ENCODE measurements around the gene COL21A1. TPM values are rescaled to one million over a fixed set of nuclear protein-coding genes. Genes with fewer than 3 reads are reported as not detected.

COL21A1 gene
- 1.6 and 5.3 TPM in 2 replicates for total RNA-seq

GRCh38 chr6:56246881-56247653 is at the start of gene COL21A1:
COL21A1 (minus strand) TSS chr6:56247580; CDS start chr6:56182618, 64,962 bp downstream.

Small RNA genes lying within 50 kb of the gene (small RNA-seq; reads per million reads assigned to genes)
- gene DHFRP6: not detected
